Astrocyte (in vitro differentiated cells and primary cell): Measurements from ENCODE around the gene UCHL1. TPM values are rescaled to one million over a fixed set of nuclear protein-coding genes. Genes with fewer than 3 reads are reported as not detected.

Experiments
- DNase-seq: peaks from one replicate; pipeline ENCODE4 v3.0.0-alpha.2; 2010; ENCODE audit warnings: low read depth
- FAIRE-seq: peaks from 2 replicates; lab custom pipeline; 2011; peaks lifted over from hg19 to GRCh38; lab: Jason Lieb, UNC
- H2AFZ ChIP-seq: 2 replicates; pipeline ENCODE4 v1.6.0; 2012; ENCODE audit warnings: low read depth, low read length, inconsistent platforms
- H3K27ac ChIP-seq: 2 replicates; pipeline ENCODE4 v1.5.1; 2011; ENCODE audit warnings: low read depth, low read length, inconsistent platforms
- H3K27me3 ChIP-seq: 2 replicates; pipeline ENCODE4 v1.6.0; 2011; ENCODE audit warnings: low read length, inconsistent platforms; ENCODE audit not compliant: insufficient read depth
- H3K36me3 ChIP-seq: 2 replicates; pipeline ENCODE4 v1.5.1; 2011; ENCODE audit warnings: low read length, inconsistent platforms; ENCODE audit not compliant: insufficient read depth
- H3K4me1 ChIP-seq: 2 replicates; pipeline ENCODE4 v1.5.1; 2011; ENCODE audit warnings: low read length, inconsistent platforms; ENCODE audit not compliant: insufficient read depth
- H3K4me2 ChIP-seq: 2 replicates; pipeline ENCODE4 v1.6.0; 2012; ENCODE audit warnings: low read length, inconsistent platforms
- H3K4me3 ChIP-seq: 2 replicates; pipeline ENCODE4 v1.5.1; 2011; ENCODE audit warnings: low read depth, mild to moderate bottlenecking, low read length, inconsistent platforms; ENCODE audit not compliant: insufficient read depth
- H3K79me2 ChIP-seq: 2 replicates; pipeline ENCODE4 v1.6.0; 2012; ENCODE audit warnings: mild to moderate bottlenecking, low read length, inconsistent platforms; ENCODE audit not compliant: insufficient read depth
- H3K9ac ChIP-seq: 2 replicates; pipeline ENCODE4 v1.6.0; 2012; ENCODE audit warnings: mild to moderate bottlenecking, low read length, inconsistent platforms
- H3K9me3 ChIP-seq: 2 replicates; pipeline ENCODE4 v1.5.1; 2012; ENCODE audit warnings: low read depth, mild to moderate bottlenecking, low read length, inconsistent platforms; ENCODE audit not compliant: insufficient read depth
- H4K20me1 ChIP-seq: 2 replicates; pipeline ENCODE4 v1.6.0; 2012; ENCODE audit warnings: low read length, inconsistent platforms; ENCODE audit not compliant: insufficient read depth
- H3K27ac Mint-ChIP-seq: one replicate; pipeline ENCODE4 v1.8.0; 2021; ENCODE audit warnings: mild to moderate bottlenecking, mixed read lengths; ENCODE audit not compliant: unreplicated experiment
- H3K27me3 Mint-ChIP-seq: one replicate; pipeline ENCODE4 v1.8.0; 2021; ENCODE audit warnings: low read depth, mixed read lengths; ENCODE audit not compliant: unreplicated experiment
- H3K36me3 Mint-ChIP-seq: one replicate; pipeline ENCODE4 v1.8.0; 2021; ENCODE audit warnings: low read depth, mixed read lengths; ENCODE audit not compliant: unreplicated experiment
- H3K4me1 Mint-ChIP-seq: one replicate; pipeline ENCODE4 v1.8.0; 2021; ENCODE audit warnings: low read depth, mixed read lengths; ENCODE audit not compliant: unreplicated experiment
- H3K4me3 Mint-ChIP-seq: one replicate; pipeline ENCODE4 v1.8.0; 2021; ENCODE audit warnings: mild to moderate bottlenecking, moderate library complexity, mixed read lengths; ENCODE audit not compliant: unreplicated experiment
- H3K9me3 Mint-ChIP-seq: one replicate; pipeline ENCODE4 v1.8.0; 2021; ENCODE audit warnings: mild to moderate bottlenecking, mixed read lengths; ENCODE audit not compliant: unreplicated experiment
- CTCF ChIP-seq: IDR thresholded peaks from 2 replicates; pipeline ENCODE4 v1.5.1; 2011; ENCODE audit warnings: low read depth, mild to moderate bottlenecking, inconsistent platforms, low read length, moderate library complexity; ENCODE audit not compliant: insufficient read depth
- EZH2 ChIP-seq: IDR thresholded peaks from 2 replicates; pipeline ENCODE4 v1.6.1; 2012; ENCODE audit warnings: mild to moderate bottlenecking, low read length, inconsistent platforms; ENCODE audit not compliant: insufficient read depth
- total RNA-seq: library from RNA; stranded (reverse); gene quantifications from 2 replicates; pipeline ENCODE4 v1.2.1, GENCODE V29; 2021

Gene UCHL1
- total RNA-seq, 1 donor from 2014 or later: 1,154 TPM

GRCh38 chr4:41232406-41232805, 24.3 kb upstream of the UCHL1 start:
- no peak overlapping the region for H3K4me2 ChIP-seq
- H2AFZ ChIP-seq: no peak overlapping the region
- Mint-ChIP-seq H3K9me3 (peaks cover 2% of the 10 kb centered on the region), H3K4me3 (no peak overlapping the region), H3K4me1 (no peaks in the 10 kb centered on the region), H3K27ac (no peak overlapping the region), H3K27me3 (no peaks in the 10 kb centered on the region), H3K36me3 (no peaks in the 10 kb centered on the region)
- no peaks in the 10 kb centered on the region for H3K27me3 ChIP-seq
- DNase-seq (no peak), FAIRE-seq (no peak)
- no peak overlapping the region for H3K9ac ChIP-seq
- H3K36me3 ChIP-seq: no peaks in the 10 kb centered on the region
- H3K4me3 ChIP-seq: no peak overlapping the region
- H3K4me1 ChIP-seq: no peaks in the 10 kb centered on the region
- no peak overlapping the region for H3K27ac ChIP-seq
- no peak for TF ChIP-seq EZH2
- no peak for TF ChIP-seq CTCF
- no peaks in the 10 kb centered on the region for H4K20me1 ChIP-seq
- H3K79me2 ChIP-seq: no peaks in the 10 kb centered on the region
- H3K9me3 ChIP-seq: no peaks in the 10 kb centered on the region

GRCh38 chr4:41232856-41233255, 23.9 kb upstream of the UCHL1 start:
- no peak overlapping the region for H3K27ac Mint-ChIP-seq
- no peaks in the 10 kb centered on the region for H3K9me3 ChIP-seq
- no peak overlapping the region for H3K4me3 Mint-ChIP-seq
- no peaks in the 10 kb centered on the region for H3K4me1 Mint-ChIP-seq
- H3K27me3 ChIP-seq: no peaks in the 10 kb centered on the region
- no peaks in the 10 kb centered on the region for H3K36me3 Mint-ChIP-seq
- no peak for TF ChIP-seq EZH2
- TF ChIP-seq CTCF: no peak
- H3K27ac ChIP-seq: no peak overlapping the region
- peaks cover 2% of the 10 kb centered on the region for H3K9me3 Mint-ChIP-seq
- no peaks in the 10 kb centered on the region for H3K27me3 Mint-ChIP-seq
- no peak overlapping the region for H2AFZ ChIP-seq
- no peak overlapping the region for H3K4me2 ChIP-seq
- no peak overlapping the region for H3K4me3 ChIP-seq
- no peaks in the 10 kb centered on the region for H3K79me2 ChIP-seq
- no peak overlapping the region for H3K9ac ChIP-seq
- no peaks in the 10 kb centered on the region for H4K20me1 ChIP-seq
- H3K36me3 ChIP-seq: no peaks in the 10 kb centered on the region
- DNase-seq (no peak), FAIRE-seq (no peak)
- H3K4me1 ChIP-seq: no peaks in the 10 kb centered on the region

- no peak overlapping the region for H3K27ac ChIP-seq
- no peaks in the 10 kb centered on the region for H3K36me3 ChIP-seq
- TF ChIP-seq EZH2 (no peak), CTCF (no peak)
- H3K4me2 ChIP-seq: no peak overlapping the region
- H3K9ac ChIP-seq: no peak overlapping the region
- H3K9me3 ChIP-seq: no peaks in the 10 kb centered on the region
- H3K27ac Mint-ChIP-seq: no peak overlapping the region
- H3K4me3 ChIP-seq: no peak overlapping the region
- H3K36me3 Mint-ChIP-seq: no peaks in the 10 kb centered on the region
- H3K4me1 Mint-ChIP-seq: no peaks in the 10 kb centered on the region
- H3K27me3 Mint-ChIP-seq: no peaks in the 10 kb centered on the region
- H4K20me1 ChIP-seq: no peaks in the 10 kb centered on the region
- no peak overlapping the region for H2AFZ ChIP-seq
- DNase-seq (no peak), FAIRE-seq (no peak)
- H3K27me3 ChIP-seq: no peaks in the 10 kb centered on the region
- H3K4me3 Mint-ChIP-seq: no peak overlapping the region
- H3K9me3 Mint-ChIP-seq: peaks cover 2% of the 10 kb centered on the region
- no peaks in the 10 kb centered on the region for H3K4me1 ChIP-seq
- H3K79me2 ChIP-seq: no peaks in the 10 kb centered on the region
Observed at GRCh38 chr4:41236032-41236431, 20.7 kb upstream of the UCHL1 start.
